Progenitor cell of endocrine pancreas (in vitro differentiated cells): ENCODE results near the gene DLGAP3. TPM values are rescaled to one million over a fixed set of nuclear protein-coding genes. Genes with fewer than 3 reads are reported as not detected.

Experiments used
- DNase-seq: peaks from one replicate; pipeline ENCODE4 v3.0.0; 2021; ENCODE audit warnings: low spot score; ENCODE audit not compliant: unreplicated experiment
- H3K27ac Mint-ChIP-seq: 2 replicates; pipeline ENCODE4 v1.8.0; 2021; ENCODE audit warnings: mild to moderate bottlenecking, moderate library complexity, mixed read lengths
- H3K27me3 Mint-ChIP-seq: 2 replicates; pipeline ENCODE4 v1.8.0; 2021; ENCODE audit warnings: mixed read lengths
- H3K36me3 Mint-ChIP-seq: 2 replicates; pipeline ENCODE4 v1.8.0; 2022; ENCODE audit warnings: mixed read lengths; ENCODE audit not compliant: insufficient read depth
- H3K4me1 Mint-ChIP-seq: 2 replicates; pipeline ENCODE4 v1.8.0; 2021; ENCODE audit warnings: low read depth, mixed read lengths
- H3K4me3 Mint-ChIP-seq: 2 replicates; pipeline ENCODE4 v1.8.0; 2021; ENCODE audit warnings: low read depth, mild to moderate bottlenecking, moderate library complexity, mixed read lengths
- H3K9me3 Mint-ChIP-seq: 2 replicates; pipeline ENCODE4 v1.8.0; 2021; ENCODE audit warnings: low read depth, mixed read lengths
- CTCF ChIP-seq: fragments of 200-600 bp; sonication (generic); IDR thresholded peaks from one replicate; pipeline ENCODE4 v1.5.0; 2021; ENCODE audit warnings: antibody characterized with exemption, mild to moderate bottlenecking; ENCODE audit not compliant: unreplicated experiment
- total RNA-seq: library from RNA; stranded (reverse); gene quantifications from 2 replicates; pipeline ENCODE4 v1.2.1, GENCODE V29; 2021

Gene DLGAP3
- total RNA-seq, 1 donor from 2014 or later, result 1.3 TPM

GRCh38 chr1:34856697-34857096 is 72.8 kb downstream of the DLGAP3 start:
- Mint-ChIP-seq H3K4me1 (peaks cover 19% of the 10 kb centered on the region), H3K9me3 (no peaks in the 10 kb centered on the region), H3K27ac (no peak overlapping the region), H3K27me3 (peaks cover 7% of the 10 kb centered on the region), H3K36me3 (peaks cover 2% of the 10 kb centered on the region), H3K4me3 (no peak overlapping the region)
- DNase-seq, result no peak
- no peak for TF ChIP-seq CTCF

GRCh38 chr1:34852677-34853217 is 76.7 kb downstream of the DLGAP3 start:
- Mint-ChIP-seq H3K4me3 (no peak overlapping the region), H3K27me3 (peaks cover 7% of the 10 kb centered on the region), H3K9me3 (no peaks in the 10 kb centered on the region), H3K36me3 (peaks cover 15% of the 10 kb centered on the region), H3K27ac (peak overlapping the region; percentile 80), H3K4me1 (peaks cover 29% of the 10 kb centered on the region)
- TF ChIP-seq CTCF, result peak; percentile 99
- DNase-seq, result peak; percentile 91

- no peak overlapping the region for H3K27ac Mint-ChIP-seq
- H3K36me3 Mint-ChIP-seq, result peaks cover 15% of the 10 kb centered on the region
Measured at GRCh38 chr1:34851431-34852105, 77.9 kb downstream of the DLGAP3 start.

GRCh38 chr1:34850382-34850781 is 79.1 kb downstream of the DLGAP3 start:
- peaks cover 49% of the 10 kb centered on the region for H3K4me1 Mint-ChIP-seq
- H3K4me3 Mint-ChIP-seq, result no peak overlapping the region
- no peak overlapping the region for H3K27ac Mint-ChIP-seq
- H3K36me3 Mint-ChIP-seq, result peaks cover 13% of the 10 kb centered on the region
- no peak for TF ChIP-seq CTCF
- H3K27me3 Mint-ChIP-seq, result peaks cover 7% of the 10 kb centered on the region
- DNase-seq, result no peak
- no peaks in the 10 kb centered on the region for H3K9me3 Mint-ChIP-seq

More at GRCh38 chr1:34851431-34852105, 77.9 kb downstream of the DLGAP3 start:
- no peak overlapping the region for H3K4me3 Mint-ChIP-seq
- no peak for TF ChIP-seq CTCF
- H3K27me3 Mint-ChIP-seq, result peaks cover 7% of the 10 kb centered on the region
- no peak for DNase-seq
- H3K4me1 Mint-ChIP-seq, result peaks cover 38% of the 10 kb centered on the region
- no peaks in the 10 kb centered on the region for H3K9me3 Mint-ChIP-seq

GRCh38 chr1:34847094-34847493 is 82.4 kb downstream of the DLGAP3 start:
- Mint-ChIP-seq H3K9me3 (no peaks in the 10 kb centered on the region), H3K36me3 (peaks cover 13% of the 10 kb centered on the region), H3K27me3 (peaks cover 7% of the 10 kb centered on the region), H3K4me3 (peak overlapping the region; percentile 41), H3K4me1 (peaks cover 79% of the 10 kb centered on the region), H3K27ac (peak overlapping the region; percentile 80)
- no peak for TF ChIP-seq CTCF
- no peak for DNase-seq
